Heart right ventricle (tissue), 16 donors: Measurements from ENCODE around the gene NR3C1. TPM values are rescaled to one million over a fixed set of nuclear protein-coding genes. Genes with fewer than 3 reads are reported as not detected.

Experiments
- ATAC-seq, 8 donors: fragments of 200-7000 bp; cut with Tn5 transposase; one replicate each; pipeline ENCODE4 v1.9.1; 2020; ENCODE audit warnings: mild to moderate bottlenecking in 8 of 8, moderate library complexity in 8 of 8, moderate number of reproducible peaks in 1 of 8
- DNase-seq, 2 donors: peaks; one replicate each; pipeline ENCODE4 v3.0.0-alpha.2; 2020
- H3K27ac ChIP-seq, 10 donors: fragments of 200-600 bp; sonication (generic) in 2 of 10; one replicate each; pipeline versions ENCODE4 v1.5.0 to v1.8.0; 2020 to 2022; ENCODE audit warnings: mild to moderate bottlenecking in 3 of 10
- H3K27me3 ChIP-seq, 7 donors: fragments of 200-600 bp; one replicate each; pipeline ENCODE4 v1.8.0; 2021 to 2022; ENCODE audit warnings: mild to moderate bottlenecking in 2 of 7
- H3K36me3 ChIP-seq, 9 donors: fragments of 200-600 bp; sonication (generic) in 1 of 9; one replicate each; pipeline versions ENCODE4 v1.5.0 to v1.8.0; 2020 to 2022; ENCODE audit warnings: mild to moderate bottlenecking in 2 of 9
- H3K4me1 ChIP-seq, 9 donors: fragments of 200-600 bp; sonication (generic) in 1 of 9; one replicate each; pipeline versions ENCODE4 v1.5.0 to v1.8.0; 2020 to 2022; ENCODE audit warnings: mild to moderate bottlenecking in 4 of 9
- H3K4me3 ChIP-seq, 10 donors: fragments of 200-600 bp; sonication (generic) in 2 of 10; one replicate each; pipeline versions ENCODE4 v1.5.0 to v1.8.0; 2020 to 2022; ENCODE audit warnings: mild to moderate bottlenecking in 7 of 10, moderate library complexity in 2 of 10
- H3K9me3 ChIP-seq, 11 donors: fragments of 200-600 bp in 10 of 11; sonication (generic) in 2 of 11; one replicate each; pipeline versions ENCODE4 v1.5.0 to v1.8.0; 2013 to 2022; ENCODE audit warnings: mild to moderate bottlenecking in 2 of 11, control low read depth in 1 of 11, moderate library complexity in 1 of 11
- WGBS, 2 donors: extraction: QIAGEN DNeasy Blood & Tissue Kit; methylation state at CpG; one replicate each; pipeline ENCODE4 v1.1.7; 2013; ENCODE audit warnings: inconsistent platforms in 1 of 2; 5-methylcytosine and 5-hydroxymethylcytosine counted together
- intact Hi-C, 10 donors: fragments of 100-400 bp; cut with DNase I; formaldehyde crosslinking; loops; one replicate each; pipeline versions ENCODE4 v1.11.1 to v1.14.2; 2022
- polyA plus RNA-seq, 2 donors: library from polyadenylated mRNA; stranded (reverse); fragments of 200-250 nt; gene quantifications; one replicate each; pipeline ENCODE4 v1.2.3, GENCODE V29; 2013
- total RNA-seq, 10 donors: library from RNA; stranded (reverse); fragmentation: NEBNext Ultra II Directional in 3 of 10; extraction: Animal tissue kit (Norgen Biotek cat#: 25700) in 3 of 10; gene quantifications; one replicate each; pipeline versions ENCODE4 v1.2.1 to v1.2.4, GENCODE V29; 2021 to 2023
- TF ChIP-seq, protein P1 (sequence below), 9 donors: fragments of 200-600 bp; sonication (generic) in 2 of 9; IDR thresholded peaks; one replicate each; pipeline versions ENCODE4 v1.5.0 to v1.8.0; 2021 to 2022; ENCODE audit warnings: antibody characterized with exemption in 9 of 9, mild to moderate bottlenecking in 5 of 9, moderate library complexity in 1 of 9
- donor health status: Arrhythmogenic right ventricular cardiomyopathy.
- donor health status: ischemic (EF 13 %, LVEDD 7.1; RV severe dilation, severe dysfunction).
- donor health status: healthy with polysubstance abuse.
- donor health status: DM: no; HTN: yes; CAD: no.
- donor health status: DM: no; HTN: no; CAD: no.
- donor health status: ischemic (EF 25% LVEDD 6.9; RV normal size, moderate dysfunction).
- donor health status: ischemic (EF 25% LVEDD 5.7; RV mildly dilated, moderate dysfunction).
- donor health status: healthy.
- donor health status: DM: yes; HTN: yes; CAD: no.
- donor health status: Ischemic cardiomyopathy.
- donor health status: ischemic (EF 35%, LVEDD 5.7; RV mildly dilated, moderate dysfunction).
- donor health status: nonischemic (EF 11% LVEDD 7.7; RV severe dilation, severe dysfunction).
- donor health status: DM: yes; HTN: yes; CAD: no.
- donor health status: PGD.
- donor health status: ischemic (EF 29% LVEDD 5.4; RV normal size, mild dysfunction).
- donor health status: nonischemic (EF 23%, LVEDD 6.1; RV moderate dilation, normal function).

NR3C1 gene
- total and polyA plus RNA-seq, 12 donors: 11.0 to 62.3 (median 44.6) TPM

DNA sequence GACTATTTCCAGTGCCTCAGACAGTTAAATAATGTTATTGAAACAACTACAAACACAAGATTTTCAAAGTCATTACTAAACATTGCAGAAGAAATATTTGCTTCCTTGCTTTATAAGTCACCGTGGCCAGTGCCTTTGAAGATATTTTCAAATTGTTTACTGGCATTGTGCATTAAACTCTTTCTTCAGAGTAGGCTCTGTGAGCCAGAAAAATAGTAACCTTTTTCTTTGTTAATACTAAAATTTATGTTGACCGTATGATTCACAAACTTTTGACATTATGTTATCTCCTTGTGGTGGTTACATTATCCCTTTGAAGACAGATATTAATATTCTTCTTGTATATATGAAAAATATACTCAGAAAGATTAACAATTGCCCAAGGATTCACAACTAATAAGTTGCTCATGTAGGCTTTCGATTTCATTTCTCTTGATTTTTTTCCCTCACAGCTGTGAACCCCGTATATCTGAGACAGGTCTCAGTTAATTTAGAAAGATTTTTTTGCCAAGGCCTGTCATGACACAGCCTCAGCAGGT is 140.1 kb downstream of the NR3C1 start:
- no peaks in the 10 kb centered on the region for H3K27me3 ChIP-seq
- intact Hi-C loops: no loop called here
- H3K9me3 ChIP-seq: peaks cover 0 to 28% (median 7%) of the 10 kb centered on the region in 11 donors
- no peak overlapping the region for H3K4me3 ChIP-seq
- 80 to 91% methylated on average over 4 of the region's 4 CpGs for WGBS, 2 donors
- no peaks in the 10 kb centered on the region for H3K36me3 ChIP-seq
- DNase-seq (no peak), ATAC-seq (no peak)
- no peak overlapping the region for H3K27ac ChIP-seq
- peaks cover 0 to 9% (median 0%) of the 10 kb centered on the region in 9 donors for H3K4me1 ChIP-seq
- TF ChIP-seq, protein P1, sequence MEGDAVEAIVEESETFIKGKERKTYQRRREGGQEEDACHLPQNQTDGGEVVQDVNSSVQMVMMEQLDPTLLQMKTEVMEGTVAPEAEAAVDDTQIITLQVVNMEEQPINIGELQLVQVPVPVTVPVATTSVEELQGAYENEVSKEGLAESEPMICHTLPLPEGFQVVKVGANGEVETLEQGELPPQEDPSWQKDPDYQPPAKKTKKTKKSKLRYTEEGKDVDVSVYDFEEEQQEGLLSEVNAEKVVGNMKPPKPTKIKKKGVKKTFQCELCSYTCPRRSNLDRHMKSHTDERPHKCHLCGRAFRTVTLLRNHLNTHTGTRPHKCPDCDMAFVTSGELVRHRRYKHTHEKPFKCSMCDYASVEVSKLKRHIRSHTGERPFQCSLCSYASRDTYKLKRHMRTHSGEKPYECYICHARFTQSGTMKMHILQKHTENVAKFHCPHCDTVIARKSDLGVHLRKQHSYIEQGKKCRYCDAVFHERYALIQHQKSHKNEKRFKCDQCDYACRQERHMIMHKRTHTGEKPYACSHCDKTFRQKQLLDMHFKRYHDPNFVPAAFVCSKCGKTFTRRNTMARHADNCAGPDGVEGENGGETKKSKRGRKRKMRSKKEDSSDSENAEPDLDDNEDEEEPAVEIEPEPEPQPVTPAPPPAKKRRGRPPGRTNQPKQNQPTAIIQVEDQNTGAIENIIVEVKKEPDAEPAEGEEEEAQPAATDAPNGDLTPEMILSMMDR (IDR thresholded peaks at IDR 0.05): no peak

DNA sequence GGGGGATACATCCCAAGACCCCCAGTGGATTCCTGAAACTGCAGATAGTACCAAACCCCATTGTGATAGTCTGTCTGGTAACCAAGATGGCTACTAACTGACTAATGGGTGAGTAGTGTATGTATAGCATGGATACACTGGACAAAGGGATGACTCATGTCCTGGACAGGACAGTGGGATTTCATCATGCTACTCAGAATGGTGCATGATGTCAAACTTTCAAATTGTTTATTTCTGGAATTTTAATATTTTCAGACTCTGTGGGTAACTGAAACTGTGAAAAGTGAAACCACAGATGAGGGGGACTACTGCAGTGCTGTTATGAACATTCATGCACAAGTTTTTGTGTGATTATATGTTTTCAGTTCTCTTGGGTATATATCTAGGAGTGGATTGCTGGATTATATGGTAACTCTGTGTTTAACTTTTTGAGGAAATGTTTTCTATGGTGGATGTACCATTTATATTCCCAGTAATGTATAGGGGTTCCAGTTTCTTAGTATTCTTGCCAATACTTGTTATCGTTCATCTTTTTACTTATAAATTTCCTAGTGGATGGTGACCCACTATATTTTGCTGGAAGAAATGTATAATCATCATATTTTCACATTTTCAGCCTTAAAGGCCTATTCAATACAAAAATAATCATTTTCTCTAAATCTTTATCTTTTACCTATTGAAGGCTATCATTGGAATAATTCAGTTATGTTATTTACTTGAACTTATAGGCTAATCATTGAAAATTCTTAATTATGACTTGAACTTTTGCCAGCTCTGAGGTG is 140.9 kb downstream of the NR3C1 start:
- H3K4me1 ChIP-seq: peaks cover 0 to 9% (median 0%) of the 10 kb centered on the region in 9 donors
- intact Hi-C loops: no loop called here
- no peak overlapping the region for H3K4me3 ChIP-seq
- peak overlapping the region in 1 of 10 donors; percentile 68 for H3K27ac ChIP-seq
- no peaks in the 10 kb centered on the region for H3K27me3 ChIP-seq
- 91 to 94% methylated on average over 1 of the region's 1 CpG for WGBS, 2 donors
- peaks cover 0 to 20% (median 7%) of the 10 kb centered on the region in 11 donors for H3K9me3 ChIP-seq
- DNase-seq (no peak), ATAC-seq (peak in 2 of 8 donors; percentile 9 to 75)
- no peaks in the 10 kb centered on the region for H3K36me3 ChIP-seq
- TF ChIP-seq, protein P1 (IDR thresholded peaks at IDR 0.05): no peak

DNA sequence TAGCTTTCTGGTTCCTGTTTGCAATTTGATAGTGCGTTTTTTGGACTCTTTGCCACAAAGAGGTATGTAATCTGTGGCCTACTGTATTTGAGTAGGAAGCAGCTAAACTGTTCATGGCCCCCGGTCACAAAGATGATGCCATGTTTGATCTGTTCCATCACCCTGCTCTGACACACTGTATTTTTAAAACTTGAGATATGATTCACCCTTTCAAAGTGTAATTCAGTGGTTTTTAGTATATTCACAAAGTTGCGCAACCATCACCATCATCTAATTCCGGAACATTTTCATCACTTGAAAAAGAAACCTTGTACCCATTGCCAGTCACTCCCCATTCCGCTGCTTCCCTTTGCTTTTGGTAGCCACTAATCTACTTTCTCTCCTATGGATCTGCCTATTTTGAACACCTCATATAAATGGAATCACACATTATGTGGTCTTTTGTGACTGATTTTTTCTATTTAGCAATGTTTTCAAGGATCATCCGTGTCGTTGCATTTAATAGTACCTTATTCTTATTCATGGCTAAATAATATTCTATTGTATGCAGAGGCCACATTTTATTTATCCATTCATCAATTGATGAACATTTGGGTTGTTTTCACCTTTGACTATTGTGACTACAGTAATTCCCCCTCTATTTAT is 141.6 kb downstream of the NR3C1 start:
- no peaks in the 10 kb centered on the region for H3K27me3 ChIP-seq
- H3K9me3 ChIP-seq: peaks cover 0 to 13% (median under 1%) of the 10 kb centered on the region in 11 donors
- no peaks in the 10 kb centered on the region for H3K36me3 ChIP-seq
- peaks cover 0 to 9% (median 0%) of the 10 kb centered on the region in 9 donors for H3K4me1 ChIP-seq
- DNase-seq (no peak), ATAC-seq (no peak)
- H3K4me3 ChIP-seq: no peak overlapping the region
- H3K27ac ChIP-seq: peak overlapping the region in 1 of 10 donors; percentile 68
- TF ChIP-seq, protein P1 (IDR thresholded peaks at IDR 0.05): no peak
- WGBS, 2 donors: 94 to 99% methylated on average over 7 of the region's 7 CpGs
- intact Hi-C loops: no loop called here

DNA sequence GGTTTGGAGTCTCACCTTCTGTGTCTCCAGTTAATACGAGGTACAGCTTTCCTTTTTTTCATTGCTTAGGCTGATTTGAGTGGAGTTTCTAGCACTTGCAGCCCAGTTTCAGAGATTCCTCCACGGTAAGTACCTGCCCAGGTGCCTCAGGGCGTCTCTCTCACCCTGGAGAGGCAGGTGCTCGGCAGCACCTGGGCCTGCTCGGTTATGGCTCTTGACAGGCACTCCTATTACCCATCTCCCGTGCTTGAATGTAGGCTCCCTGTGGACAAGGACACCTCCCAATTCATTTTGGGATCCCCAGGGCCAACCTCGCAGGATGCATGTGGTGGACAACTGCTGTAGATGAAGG is 144.3 kb downstream of the NR3C1 start:
- H3K4me1 ChIP-seq: peaks cover 0 to 9% (median 0%) of the 10 kb centered on the region in 9 donors
- H3K27me3 ChIP-seq: no peaks in the 10 kb centered on the region
- no peaks in the 10 kb centered on the region for H3K36me3 ChIP-seq
- TF ChIP-seq, protein P1 (IDR thresholded peaks at IDR 0.05): no peak
- intact Hi-C loops: no loop called here
- no peak overlapping the region for H3K4me3 ChIP-seq
- no peak overlapping the region for H3K27ac ChIP-seq
- no peaks in the 10 kb centered on the region for H3K9me3 ChIP-seq
- DNase-seq: no peak
- ATAC-seq: no peak
- WGBS, 2 donors: 90 to 96% methylated on average over 7 of the region's 7 CpGs
